ENCODE results near the gene NEURL2.

The NEURL2 gene

DNA sequence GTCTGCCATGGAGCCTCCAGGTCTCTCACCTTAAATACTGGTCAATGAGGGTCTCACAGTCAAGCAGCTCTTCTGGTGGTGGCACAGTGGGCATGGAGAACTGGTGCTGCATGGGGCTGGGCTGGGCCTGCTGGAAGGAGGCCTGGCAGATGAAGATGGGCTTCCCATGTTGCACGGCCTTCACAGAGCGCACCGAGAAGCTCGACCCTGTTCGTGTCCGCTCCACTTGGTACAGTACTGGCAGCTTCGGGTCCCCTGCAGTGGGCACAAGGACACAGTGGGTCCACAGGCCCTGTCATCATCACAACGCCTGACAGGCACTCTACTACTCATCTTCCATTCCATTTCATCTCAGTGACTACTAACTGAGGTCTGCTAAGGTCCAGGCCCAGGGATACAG, 42.6 kb downstream of the NEURL2 start:
- no peak for DNase-seq (ENCODE audit: low read depth in 2 of 3, low spot score in 2 of 3)

DNA sequence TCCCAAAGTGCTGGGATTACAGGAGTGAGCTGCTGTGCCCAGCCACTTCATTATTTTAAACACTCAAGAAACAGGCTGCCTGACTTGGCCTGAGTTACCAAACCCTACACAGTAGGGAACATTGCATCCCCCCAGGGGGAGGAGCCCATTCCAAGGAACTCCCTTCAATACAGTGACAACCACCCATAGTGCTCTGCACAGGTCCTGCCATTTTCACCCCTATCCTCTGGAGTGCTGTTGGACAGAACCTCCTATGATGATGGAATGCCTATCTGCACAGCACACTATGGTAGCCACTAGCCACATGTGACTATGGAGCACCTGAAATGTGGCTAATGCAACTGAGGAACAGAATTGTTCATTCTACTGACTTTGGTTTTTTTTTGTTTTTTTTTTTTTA, 45.6 kb downstream of the NEURL2 start:
- DNase-seq (ENCODE audit: low read depth in 2 of 3, low spot score in 2 of 3): no peak

DNA sequence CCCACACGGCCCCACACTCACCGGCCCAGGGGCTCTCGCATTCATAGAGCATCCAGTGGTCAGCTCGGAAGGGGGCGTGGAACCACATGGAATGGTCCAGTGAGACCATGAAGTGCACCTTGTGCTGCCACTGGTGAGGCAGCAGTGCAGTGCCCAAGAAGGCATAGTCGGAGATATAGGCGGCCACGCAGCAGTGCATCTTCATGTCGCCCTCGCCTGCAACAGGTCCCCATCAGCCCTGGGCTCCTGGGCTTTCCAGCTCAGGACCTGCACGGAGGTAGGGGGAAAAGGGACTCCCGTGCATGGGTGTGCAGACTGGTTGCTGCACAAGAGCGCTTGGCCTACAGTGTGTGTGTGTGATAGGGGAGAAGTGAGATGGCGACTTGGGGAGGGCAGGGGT, 47.5 kb downstream of the NEURL2 start:
- no peak for DNase-seq (ENCODE audit: low read depth in 2 of 3, low spot score in 2 of 3)

DNA sequence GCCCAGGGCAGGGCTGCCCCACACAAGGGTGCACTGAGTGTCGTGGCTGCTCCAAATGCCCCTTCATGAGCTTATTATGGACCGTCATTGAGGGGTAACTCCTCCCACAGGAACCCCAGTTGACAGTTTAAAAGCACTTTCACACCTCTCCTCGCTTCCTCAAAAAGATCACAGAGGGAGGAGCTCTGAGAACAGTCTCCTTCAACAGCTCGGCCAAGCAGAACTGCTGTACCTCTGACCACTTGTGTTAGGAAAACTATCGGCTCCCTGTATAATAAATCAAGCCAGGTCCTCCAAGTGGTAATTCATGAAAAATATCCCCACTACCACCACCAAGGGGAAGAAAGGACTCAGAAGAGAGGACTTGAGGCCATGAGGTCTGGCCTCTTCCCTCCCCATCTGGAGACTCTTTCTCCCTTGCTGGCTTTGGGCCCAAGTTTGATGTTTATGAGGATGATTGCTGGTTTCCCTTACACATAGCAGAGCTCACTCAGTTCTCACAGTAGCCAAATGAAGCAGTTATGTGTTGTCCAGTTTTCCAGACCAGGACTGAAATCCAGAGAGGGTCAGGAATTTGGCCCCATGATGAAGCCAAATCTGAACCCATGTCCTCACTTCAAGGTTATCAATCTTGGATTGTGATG, 48.7 kb downstream of the NEURL2 start:
- DNase-seq (ENCODE audit: low read depth in 2 of 3, low spot score in 2 of 3): no peak

DNA sequence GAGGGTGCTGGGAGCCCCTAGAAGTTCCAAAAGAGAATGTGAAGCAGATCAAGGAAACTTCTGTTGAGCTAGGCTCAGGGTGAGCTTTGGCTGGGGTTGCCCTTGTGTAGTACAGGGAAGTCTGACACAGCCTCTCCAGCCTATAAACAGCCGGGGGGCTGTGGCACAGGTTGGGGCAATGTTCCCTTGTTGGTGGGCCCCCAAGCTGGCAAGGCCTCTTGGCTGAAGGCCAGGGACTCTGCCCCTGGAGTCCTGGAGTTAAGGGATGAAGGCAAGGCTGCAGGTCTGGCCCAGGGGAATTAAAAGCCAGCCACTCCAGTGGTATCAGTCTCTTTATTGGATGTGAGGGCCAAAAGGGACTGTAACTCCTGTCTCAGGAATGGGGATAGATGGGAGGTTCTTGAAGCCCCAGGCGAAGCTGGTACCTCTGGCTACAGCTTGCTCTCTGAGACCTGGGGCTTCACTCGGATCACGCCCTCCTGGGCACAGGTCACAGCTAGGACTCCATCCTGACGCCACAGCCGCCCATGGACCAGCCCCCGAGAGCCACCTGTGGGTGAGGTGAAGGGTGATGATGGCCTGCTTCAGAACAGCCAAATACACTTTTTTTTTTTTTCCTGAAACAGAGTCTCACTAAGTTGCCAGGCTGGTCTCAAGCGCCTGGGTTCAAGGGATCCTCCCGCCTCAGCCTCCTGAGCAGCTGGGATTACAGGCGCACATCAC, 49.4 kb downstream of the NEURL2 start:
- DNase-seq (ENCODE audit: low read depth in 2 of 3, low spot score in 2 of 3): no peak

DNA sequence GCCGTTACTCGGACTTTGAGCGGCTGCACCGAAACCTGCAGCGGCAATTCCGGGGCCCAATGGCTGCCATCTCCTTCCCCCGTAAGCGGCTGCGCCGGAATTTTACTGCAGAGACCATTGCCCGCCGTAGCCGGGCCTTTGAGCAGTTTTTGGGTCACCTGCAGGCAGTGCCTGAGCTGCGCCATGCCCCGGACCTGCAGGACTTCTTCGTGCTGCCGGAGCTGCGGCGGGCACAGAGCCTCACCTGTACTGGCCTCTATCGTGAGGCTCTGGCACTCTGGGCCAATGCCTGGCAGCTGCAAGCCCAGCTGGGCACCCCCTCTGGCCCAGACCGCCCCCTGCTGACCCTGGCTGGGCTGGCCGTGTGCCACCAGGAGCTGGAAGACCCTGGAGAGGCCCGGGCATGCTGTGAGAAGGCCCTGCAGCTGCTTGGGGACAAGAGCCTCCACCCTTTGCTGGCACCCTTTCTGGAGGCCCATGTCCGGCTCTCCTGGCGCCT, 50.3 kb downstream of the NEURL2 start:
- DNase-seq (ENCODE audit: low read depth in 2 of 3, low spot score in 2 of 3): no peak

Measured in activated CD8-positive, alpha-beta memory T cell treated with anti-CD3 and anti-CD28 coated beads for 48 hours (primary cell).